HPDE6-E6E7 (cell line): ENCODE results near the gene CXCR5.

Experiments used
- DNase-seq: peaks from one replicate; pipeline ENCODE4 v3.0.0; 2011; ENCODE audit warnings: missing footprints; ENCODE audit errors: extremely low spot score

CXCR5 gene

GRCh38 chr11:118927554-118928100, 43.9 kb downstream of the CXCR5 start:
- DNase-seq, result no peak

- DNase-seq, result peak; percentile 90
Measured at GRCh38 chr11:118928101-118928869, 44.6 kb downstream of the CXCR5 start.

GRCh38 chr11:118928870-118929500, 45.3 kb downstream of the CXCR5 start:
- no peak for DNase-seq

GRCh38 chr11:118929501-118930093, 45.9 kb downstream of the CXCR5 start:
- DNase-seq, result peak; percentile 71

- DNase-seq, result peak; percentile 97
Measured at GRCh38 chr11:118930094-118930712, 46.5 kb downstream of the CXCR5 start.

- no peak for DNase-seq
Measured at GRCh38 chr11:118931571-118931970, 47.9 kb downstream of the CXCR5 start.

GRCh38 chr11:118933486-118933885, 49.8 kb downstream of the CXCR5 start:
- no peak for DNase-seq

GRCh38 chr11:118935376-118935775, 51.7 kb downstream of the CXCR5 start:
- DNase-seq, result no peak

- peak; percentile 86 for DNase-seq
Measured at GRCh38 chr11:118938491-118939403, 55.1 kb downstream of the CXCR5 start.

- DNase-seq, result no peak
Measured at GRCh38 chr11:118939404-118939915, 55.8 kb downstream of the CXCR5 start.

GRCh38 chr11:118939953-118940598, 56.4 kb downstream of the CXCR5 start:
- no peak for DNase-seq

- no peak for DNase-seq
Measured at GRCh38 chr11:118947091-118947490, 63.4 kb downstream of the CXCR5 start.
